Measurements from ENCODE around the gene NTN1. TPM values are rescaled to one million over a fixed set of nuclear protein-coding genes. Genes with fewer than 3 reads are reported as not detected.
A peak's percentile ranks its signal among the peaks of the same experiment; 100 is the strongest.

NTN1 gene
- polyA plus RNA-seq, 1 donor from 2014 or later, result 16.2 TPM

DNA sequence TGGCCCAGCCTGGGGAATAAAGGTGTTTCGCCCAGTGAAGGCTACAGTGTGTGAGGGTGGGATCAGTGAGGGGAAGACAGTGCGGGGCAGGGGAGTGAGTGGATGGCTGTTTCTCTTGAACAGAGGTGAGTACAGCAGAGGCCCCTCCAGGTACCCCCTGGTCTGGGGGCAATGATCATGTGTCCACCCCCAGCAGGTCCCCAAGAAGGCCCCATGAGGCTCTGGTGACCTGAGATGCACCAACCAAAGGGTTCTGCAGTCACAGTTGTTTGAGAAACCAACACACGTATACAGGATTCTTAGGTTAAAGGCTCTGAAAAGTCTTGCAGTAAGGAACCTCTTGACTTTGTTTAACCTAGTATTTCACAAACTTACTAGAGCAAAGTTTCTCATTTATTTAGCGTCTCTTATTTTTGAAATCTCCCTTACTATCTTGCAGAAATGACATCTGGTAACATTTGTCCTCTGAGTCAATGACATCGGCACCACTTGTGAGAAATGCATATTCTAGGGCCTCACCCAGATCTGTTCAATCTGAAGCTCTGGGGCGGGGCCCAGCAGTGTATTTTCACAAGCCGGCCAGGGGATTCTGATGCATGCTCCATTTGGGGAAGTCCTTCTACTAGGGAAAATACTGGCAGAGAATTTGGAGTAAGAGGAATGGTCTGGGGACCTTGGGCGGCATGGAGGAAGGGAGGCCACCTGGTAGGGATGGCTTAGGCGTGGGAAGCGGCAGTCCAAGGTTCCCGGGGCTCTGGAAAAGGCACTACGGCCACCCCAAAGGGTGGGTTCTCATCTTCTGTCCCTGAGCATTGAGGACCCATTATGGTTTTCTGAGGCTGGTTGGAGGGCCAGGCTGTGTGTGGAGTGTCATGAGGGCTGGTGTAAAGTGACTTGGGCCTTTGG, 217.3 kb downstream of the NTN1 start:
- no peaks in the 10 kb centered on the region for H3K27me3 ChIP-seq (ENCODE audit: insufficient read depth, low read depth, low read length)
- H3K27ac ChIP-seq (ENCODE audit: low read length), result peak overlapping the region; percentile 47
- H3K4me2 ChIP-seq (ENCODE audit: low read length), result no peak overlapping the region
- TF ChIP-seq POLR2AphosphoS5 (IDR thresholded peaks at IDR 0.05) (no peak), EZH2 (IDR thresholded peaks at IDR 0.05; ENCODE audit: borderline replicate concordance, insufficient read depth, low read length, poor library complexity, severe bottlenecking) (no peak), EP300 (conservative IDR thresholded peaks at IDR 0.05; ENCODE audit: poor library complexity, severe bottlenecking) (no peak)
- TF ChIP-seq, protein P1, sequence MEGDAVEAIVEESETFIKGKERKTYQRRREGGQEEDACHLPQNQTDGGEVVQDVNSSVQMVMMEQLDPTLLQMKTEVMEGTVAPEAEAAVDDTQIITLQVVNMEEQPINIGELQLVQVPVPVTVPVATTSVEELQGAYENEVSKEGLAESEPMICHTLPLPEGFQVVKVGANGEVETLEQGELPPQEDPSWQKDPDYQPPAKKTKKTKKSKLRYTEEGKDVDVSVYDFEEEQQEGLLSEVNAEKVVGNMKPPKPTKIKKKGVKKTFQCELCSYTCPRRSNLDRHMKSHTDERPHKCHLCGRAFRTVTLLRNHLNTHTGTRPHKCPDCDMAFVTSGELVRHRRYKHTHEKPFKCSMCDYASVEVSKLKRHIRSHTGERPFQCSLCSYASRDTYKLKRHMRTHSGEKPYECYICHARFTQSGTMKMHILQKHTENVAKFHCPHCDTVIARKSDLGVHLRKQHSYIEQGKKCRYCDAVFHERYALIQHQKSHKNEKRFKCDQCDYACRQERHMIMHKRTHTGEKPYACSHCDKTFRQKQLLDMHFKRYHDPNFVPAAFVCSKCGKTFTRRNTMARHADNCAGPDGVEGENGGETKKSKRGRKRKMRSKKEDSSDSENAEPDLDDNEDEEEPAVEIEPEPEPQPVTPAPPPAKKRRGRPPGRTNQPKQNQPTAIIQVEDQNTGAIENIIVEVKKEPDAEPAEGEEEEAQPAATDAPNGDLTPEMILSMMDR (IDR thresholded peaks at IDR 0.05; ENCODE audit: poor library complexity, severe bottlenecking), result no peak
- H3K9me2 ChIP-seq (ENCODE audit: insufficient read depth, low read length), result no peaks in the 10 kb centered on the region
- no peaks in the 10 kb centered on the region for H3F3A ChIP-seq (ENCODE audit: insufficient read depth, low read length, poor library complexity, severe bottlenecking)
- no peaks in the 10 kb centered on the region for H3K36me3 ChIP-seq (ENCODE audit: insufficient read depth, low read length)
- no peaks in the 10 kb centered on the region for H3K9me3 ChIP-seq (ENCODE audit: low read length)
- H2AFZ ChIP-seq (ENCODE audit: low read depth, low read length), result no peak overlapping the region
- no peaks in the 10 kb centered on the region for H3K79me2 ChIP-seq (replicated peaks; ENCODE audit: insufficient read depth, low read length)
- H4K20me1 ChIP-seq (ENCODE audit: insufficient read depth), result no peaks in the 10 kb centered on the region
- H3K4me3 ChIP-seq (ENCODE audit: low read length), result peak overlapping the region; percentile 45
- peak overlapping the region; percentile 38 for H3K9ac ChIP-seq (ENCODE audit: low read length)

DNA sequence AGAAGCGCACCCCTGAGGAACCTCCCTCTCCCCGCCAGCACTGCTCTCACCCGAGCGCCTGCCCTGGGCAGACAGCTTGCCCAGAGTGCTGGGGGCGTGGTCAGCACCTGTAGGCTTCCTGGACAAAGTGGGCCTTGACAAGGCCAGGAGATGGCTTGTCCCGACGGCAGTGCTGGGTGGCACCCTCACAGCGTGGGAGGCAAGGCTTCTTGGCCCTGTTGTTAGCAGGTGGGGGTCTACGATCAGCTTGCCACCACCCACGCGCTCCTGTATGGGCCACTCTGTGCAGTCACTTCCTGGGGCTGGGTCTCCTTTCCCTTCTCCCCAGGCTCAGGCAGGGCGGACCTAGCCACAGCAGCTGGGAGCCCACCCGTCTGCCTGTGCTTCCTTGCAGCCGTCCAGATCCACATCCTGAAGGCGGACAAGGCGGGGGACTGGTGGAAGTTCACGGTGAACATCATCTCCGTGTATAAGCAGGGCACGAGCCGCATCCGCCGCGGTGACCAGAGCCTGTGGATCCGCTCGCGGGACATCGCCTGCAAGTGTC, 218.0 kb downstream of the NTN1 start:
- no peaks in the 10 kb centered on the region for H3K27me3 ChIP-seq (ENCODE audit: insufficient read depth, low read depth, low read length)
- no peak overlapping the region for H2AFZ ChIP-seq (ENCODE audit: low read depth, low read length)
- H3K9ac ChIP-seq (ENCODE audit: low read length), result no peak overlapping the region
- no peak overlapping the region for H3K27ac ChIP-seq (ENCODE audit: low read length)
- no peaks in the 10 kb centered on the region for H3K9me3 ChIP-seq (ENCODE audit: low read length)
- H3F3A ChIP-seq (ENCODE audit: insufficient read depth, low read length, poor library complexity, severe bottlenecking), result no peaks in the 10 kb centered on the region
- H3K36me3 ChIP-seq (ENCODE audit: insufficient read depth, low read length), result no peaks in the 10 kb centered on the region
- no peak overlapping the region for H3K4me2 ChIP-seq (ENCODE audit: low read length)
- H4K20me1 ChIP-seq (ENCODE audit: insufficient read depth), result no peaks in the 10 kb centered on the region
- H3K4me3 ChIP-seq (ENCODE audit: low read length), result no peak overlapping the region
- H3K9me2 ChIP-seq (ENCODE audit: insufficient read depth, low read length), result no peaks in the 10 kb centered on the region
- H3K79me2 ChIP-seq (replicated peaks; ENCODE audit: insufficient read depth, low read length), result no peaks in the 10 kb centered on the region
- TF ChIP-seq EZH2 (IDR thresholded peaks at IDR 0.05; ENCODE audit: borderline replicate concordance, insufficient read depth, low read length, poor library complexity, severe bottlenecking) (no peak), SMC3 (conservative IDR thresholded peaks at IDR 0.05; ENCODE audit: poor library complexity) (no peak), MXI1 (conservative IDR thresholded peaks at IDR 0.05; ENCODE audit: poor library complexity, severe bottlenecking) (no peak), POLR2AphosphoS5 (IDR thresholded peaks at IDR 0.05) (no peak)
- TF ChIP-seq, protein P2, sequence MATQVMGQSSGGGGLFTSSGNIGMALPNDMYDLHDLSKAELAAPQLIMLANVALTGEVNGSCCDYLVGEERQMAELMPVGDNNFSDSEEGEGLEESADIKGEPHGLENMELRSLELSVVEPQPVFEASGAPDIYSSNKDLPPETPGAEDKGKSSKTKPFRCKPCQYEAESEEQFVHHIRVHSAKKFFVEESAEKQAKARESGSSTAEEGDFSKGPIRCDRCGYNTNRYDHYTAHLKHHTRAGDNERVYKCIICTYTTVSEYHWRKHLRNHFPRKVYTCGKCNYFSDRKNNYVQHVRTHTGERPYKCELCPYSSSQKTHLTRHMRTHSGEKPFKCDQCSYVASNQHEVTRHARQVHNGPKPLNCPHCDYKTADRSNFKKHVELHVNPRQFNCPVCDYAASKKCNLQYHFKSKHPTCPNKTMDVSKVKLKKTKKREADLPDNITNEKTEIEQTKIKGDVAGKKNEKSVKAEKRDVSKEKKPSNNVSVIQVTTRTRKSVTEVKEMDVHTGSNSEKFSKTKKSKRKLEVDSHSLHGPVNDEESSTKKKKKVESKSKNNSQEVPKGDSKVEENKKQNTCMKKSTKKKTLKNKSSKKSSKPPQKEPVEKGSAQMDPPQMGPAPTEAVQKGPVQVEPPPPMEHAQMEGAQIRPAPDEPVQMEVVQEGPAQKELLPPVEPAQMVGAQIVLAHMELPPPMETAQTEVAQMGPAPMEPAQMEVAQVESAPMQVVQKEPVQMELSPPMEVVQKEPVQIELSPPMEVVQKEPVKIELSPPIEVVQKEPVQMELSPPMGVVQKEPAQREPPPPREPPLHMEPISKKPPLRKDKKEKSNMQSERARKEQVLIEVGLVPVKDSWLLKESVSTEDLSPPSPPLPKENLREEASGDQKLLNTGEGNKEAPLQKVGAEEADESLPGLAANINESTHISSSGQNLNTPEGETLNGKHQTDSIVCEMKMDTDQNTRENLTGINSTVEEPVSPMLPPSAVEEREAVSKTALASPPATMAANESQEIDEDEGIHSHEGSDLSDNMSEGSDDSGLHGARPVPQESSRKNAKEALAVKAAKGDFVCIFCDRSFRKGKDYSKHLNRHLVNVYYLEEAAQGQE (IDR thresholded peaks at IDR 0.05; ENCODE audit: borderline replicate concordance), result no peak

All from neural cell (in vitro differentiated cells).